ENCODE data around the gene C11orf24.

Gene C11orf24

DNA sequence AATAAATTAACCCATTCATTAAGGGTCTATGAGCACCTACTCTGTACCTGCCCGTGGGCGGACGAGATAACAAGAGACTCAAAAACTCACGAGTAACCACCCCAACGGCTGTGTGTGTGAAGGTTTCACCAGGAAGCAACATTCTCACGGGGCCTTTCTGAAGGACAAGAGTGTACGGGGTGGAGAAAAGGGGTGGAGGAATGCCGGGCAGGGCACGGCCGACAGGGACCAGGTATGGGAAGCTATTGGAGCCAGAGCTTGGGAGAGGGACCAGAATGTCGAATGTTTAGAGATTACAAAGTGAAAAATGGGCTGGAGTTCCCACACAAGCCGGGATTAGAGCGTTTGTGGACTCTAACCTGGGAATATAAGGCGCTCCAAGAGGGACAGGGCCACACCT, 60.2 kb downstream of the C11orf24 start:
- DNase-seq (ENCODE audit: low read depth in 2 of 3, low spot score in 2 of 3) = no peak

Measured in activated CD8-positive, alpha-beta memory T cell treated with anti-CD3 and anti-CD28 coated beads for 48 hours (primary cell).